HG03108 (cell line): Measurements from ENCODE around the gene WASHC2A.
"Not testable (repeated sequence)": the region's sequence is repeated elsewhere in the genome, so short reads cannot be mapped to it uniquely, and the experiment has no call there.

Experiments
- ATAC-seq: cut with Tn5 transposase; IDR thresholded peaks from one replicate; pipeline ENCODE4 v1.9.1; 2021; ENCODE audit warnings: moderate library complexity; ENCODE audit not compliant: unreplicated experiment

WASHC2A gene, protein sequence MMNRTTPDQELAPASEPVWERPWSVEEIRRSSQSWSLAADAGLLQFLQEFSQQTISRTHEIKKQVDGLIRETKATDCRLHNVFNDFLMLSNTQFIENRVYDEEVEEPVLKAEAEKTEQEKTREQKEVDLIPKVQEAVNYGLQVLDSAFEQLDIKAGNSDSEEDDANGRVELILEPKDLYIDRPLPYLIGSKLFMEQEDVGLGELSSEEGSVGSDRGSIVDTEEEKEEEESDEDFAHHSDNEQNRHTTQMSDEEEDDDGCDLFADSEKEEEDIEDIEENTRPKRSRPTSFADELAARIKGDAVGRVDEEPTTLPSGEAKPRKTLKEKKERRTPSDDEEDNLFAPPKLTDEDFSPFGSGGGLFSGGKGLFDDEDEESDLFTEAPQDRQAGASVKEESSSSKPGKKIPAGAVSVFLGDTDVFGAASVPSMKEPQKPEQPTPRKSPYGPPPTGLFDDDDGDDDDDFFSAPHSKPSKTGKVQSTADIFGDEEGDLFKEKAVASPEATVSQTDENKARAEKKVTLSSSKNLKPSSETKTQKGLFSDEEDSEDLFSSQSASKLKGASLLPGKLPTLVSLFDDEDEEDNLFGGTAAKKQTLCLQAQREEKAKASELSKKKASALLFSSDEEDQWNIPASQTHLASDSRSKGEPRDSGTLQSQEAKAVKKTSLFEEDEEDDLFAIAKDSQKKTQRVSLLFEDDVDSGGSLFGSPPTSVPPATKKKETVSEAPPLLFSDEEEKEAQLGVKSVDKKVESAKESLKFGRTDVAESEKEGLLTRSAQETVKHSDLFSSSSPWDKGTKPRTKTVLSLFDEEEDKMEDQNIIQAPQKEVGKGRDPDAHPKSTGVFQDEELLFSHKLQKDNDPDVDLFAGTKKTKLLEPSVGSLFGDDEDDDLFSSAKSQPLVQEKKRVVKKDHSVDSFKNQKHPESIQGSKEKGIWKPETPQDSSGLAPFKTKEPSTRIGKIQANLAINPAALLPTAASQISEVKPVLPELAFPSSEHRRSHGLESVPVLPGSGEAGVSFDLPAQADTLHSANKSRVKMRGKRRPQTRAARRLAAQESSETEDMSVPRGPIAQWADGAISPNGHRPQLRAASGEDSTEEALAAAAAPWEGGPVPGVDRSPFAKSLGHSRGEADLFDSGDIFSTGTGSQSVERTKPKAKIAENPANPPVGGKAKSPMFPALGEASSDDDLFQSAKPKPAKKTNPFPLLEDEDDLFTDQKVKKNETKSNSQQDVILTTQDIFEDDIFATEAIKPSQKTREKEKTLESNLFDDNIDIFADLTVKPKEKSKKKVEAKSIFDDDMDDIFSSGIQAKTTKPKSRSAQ (N-terminal part only)

DNA sequence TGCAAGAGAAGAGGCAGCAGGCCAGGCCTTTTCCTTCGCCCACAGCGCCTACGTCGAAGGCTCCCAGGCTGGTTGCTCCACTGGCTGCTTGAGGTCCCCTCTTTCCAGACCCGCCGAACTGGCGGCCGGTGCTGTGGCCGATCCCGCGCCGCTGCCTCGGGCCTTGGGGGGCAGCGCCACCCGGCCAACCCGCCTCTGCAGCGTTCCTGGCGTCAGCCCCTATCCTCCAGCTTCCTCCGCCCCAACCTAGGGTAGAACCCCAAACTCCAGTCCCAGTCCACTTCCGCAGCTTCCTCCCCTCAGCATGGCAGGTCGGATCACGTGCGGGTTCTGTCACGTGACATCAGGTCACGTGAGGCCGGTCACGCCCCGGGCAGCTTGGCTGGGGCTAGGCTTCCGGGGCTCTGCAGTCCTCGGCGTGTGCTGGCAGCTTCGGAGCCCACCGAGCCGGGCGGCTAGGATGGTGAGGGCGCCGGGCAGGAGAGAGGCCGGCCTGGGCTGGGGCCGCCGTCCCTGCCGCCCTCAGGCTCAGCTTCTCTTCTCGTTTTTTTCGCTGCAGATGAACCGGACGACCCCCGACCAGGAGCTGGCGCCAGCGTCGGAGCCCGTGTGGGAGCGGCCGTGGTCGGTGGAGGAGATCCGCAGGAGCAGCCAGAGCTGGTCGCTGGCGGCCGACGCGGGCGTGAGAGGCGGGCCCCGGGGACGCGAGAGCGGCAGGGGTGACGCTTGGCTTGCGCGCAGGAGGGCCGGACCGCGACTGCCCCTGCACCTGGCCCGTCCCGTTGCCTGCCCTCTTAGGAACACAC, at the start of gene WASHC2A:
Gene WASHC2A, plus strand, starts transcription at position 409 of the 806 bp plus-strand sequence. Its CDS starts 52 bp downstream, at position 461.
- ATAC-seq = peak; percentile 92

GRCh38 chr10:50019279-50019678, 48.5 kb upstream of the WASHC2A start:
- ATAC-seq = not testable (repeated sequence)

- not testable (repeated sequence) for ATAC-seq
Observed at GRCh38 chr10:50020451-50021024, 47.2 kb upstream of the WASHC2A start.

GRCh38 chr10:50021646-50022045, 46.1 kb upstream of the WASHC2A start:
- ATAC-seq = no peak

DNA sequence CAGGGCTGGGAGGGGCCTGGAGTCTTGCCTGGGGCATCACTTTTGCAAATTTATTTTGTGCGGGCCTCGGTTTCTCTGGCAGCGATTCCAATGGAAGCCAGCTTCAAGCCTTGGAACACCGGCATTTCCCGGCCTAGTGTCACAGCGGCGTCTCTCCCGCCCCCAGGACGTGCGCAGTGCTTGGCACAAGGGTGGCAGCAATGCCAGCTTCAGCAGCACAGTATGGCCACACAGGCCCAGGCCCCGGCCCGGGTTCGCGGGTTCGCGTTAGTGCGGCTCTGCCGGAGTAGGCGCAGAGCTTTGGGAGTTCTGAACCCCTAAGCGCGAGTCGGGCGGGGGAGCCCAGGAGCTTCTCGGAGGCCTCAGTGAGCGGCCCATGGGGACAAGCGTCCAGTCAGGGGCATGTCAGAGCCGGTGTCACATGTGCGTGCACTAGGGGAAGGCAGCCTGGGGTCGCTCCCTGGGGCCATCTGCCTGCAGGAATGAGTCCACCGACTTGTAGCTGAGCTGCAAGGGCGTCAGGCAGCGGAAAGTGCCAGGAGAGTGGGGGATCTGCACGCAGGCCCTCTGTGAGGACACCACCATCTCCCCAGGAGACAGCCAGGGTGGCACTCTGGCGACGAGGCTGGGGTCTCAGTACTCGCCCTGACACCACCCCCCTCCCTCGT, 42.9 kb upstream of the WASHC2A start:
- not testable (repeated sequence) for ATAC-seq

GRCh38 chr10:50025627-50026026, 42.1 kb upstream of the WASHC2A start:
- ATAC-seq = no peak

DNA sequence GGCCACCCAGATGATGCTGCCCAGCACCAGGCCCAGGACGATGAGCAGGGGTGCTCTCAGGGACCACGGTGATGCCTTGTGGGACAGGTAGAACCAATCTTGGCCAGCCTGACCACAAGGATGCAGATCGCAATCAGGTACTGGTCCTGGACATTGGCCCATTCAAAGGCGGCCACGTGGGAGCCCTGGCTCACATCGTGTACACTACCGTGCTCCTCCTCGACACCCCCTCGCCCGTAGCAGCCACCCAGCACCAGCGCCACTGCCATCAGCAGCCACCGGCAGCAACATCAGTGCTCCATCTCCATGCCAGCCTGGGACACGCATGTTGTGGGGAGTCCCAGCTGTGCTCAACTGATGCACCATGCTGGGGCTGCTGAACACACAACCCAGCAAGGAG, 40.6 kb upstream of the WASHC2A start:
- no peak for ATAC-seq

GRCh38 chr10:50033481-50033880, 34.3 kb upstream of the WASHC2A start:
- no peak for ATAC-seq

DNA sequence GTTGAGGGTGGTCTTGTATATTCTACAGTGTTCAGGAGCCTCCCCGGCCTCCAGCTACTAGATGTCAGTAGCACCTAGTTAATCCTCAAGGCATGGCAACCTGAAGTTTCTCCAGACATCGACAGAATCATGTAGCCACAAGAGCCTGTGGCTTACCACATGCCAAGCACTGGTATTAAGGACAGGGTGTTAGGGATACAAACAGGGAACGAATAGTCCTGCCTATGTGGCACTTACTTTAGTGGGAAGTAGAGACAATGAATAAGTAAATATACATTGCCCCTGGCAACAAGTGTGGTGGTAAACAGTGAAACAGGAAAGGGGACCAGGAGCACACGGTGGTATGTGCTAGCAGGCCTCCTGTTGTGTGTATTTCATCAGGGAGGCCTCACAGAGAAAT, 32.4 kb upstream of the WASHC2A start:
- ATAC-seq = not testable (repeated sequence)

DNA sequence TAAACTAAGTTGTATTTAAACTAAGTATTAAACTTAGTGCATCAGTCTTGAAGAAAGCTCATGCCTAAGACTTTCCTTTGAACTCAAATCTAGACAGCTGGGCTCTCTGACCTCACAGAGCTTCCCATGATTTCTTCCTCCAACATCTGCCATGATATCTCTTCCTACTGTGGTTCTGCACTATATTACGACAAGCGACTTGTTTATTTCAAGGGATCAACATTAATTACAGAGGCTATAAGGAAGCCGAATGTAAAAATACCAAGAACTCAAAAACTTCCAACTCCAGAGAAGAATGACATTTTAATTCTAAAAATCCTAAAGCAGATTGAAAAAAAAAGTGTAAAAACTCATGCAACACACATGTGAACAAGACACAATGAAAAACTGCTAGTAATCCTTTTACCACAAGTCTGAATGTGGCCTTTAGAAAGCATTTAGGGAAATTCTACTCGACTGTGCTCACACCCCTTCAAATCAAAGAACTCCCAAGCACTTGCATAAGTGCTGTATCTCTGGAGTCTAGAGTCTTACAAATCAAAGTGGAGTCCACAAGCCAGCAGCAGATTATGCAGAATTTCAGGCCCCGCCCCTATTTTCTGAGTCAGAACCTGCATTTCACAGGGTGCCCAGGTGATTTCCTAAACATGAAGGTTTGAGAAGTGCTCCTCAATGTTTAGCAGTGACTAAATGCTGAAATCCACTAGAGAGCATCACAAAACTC, 22.7 kb upstream of the WASHC2A start:
- ATAC-seq = no peak

GRCh38 chr10:50046457-50046856, 21.3 kb upstream of the WASHC2A start:
- ATAC-seq = not testable (repeated sequence)

DNA sequence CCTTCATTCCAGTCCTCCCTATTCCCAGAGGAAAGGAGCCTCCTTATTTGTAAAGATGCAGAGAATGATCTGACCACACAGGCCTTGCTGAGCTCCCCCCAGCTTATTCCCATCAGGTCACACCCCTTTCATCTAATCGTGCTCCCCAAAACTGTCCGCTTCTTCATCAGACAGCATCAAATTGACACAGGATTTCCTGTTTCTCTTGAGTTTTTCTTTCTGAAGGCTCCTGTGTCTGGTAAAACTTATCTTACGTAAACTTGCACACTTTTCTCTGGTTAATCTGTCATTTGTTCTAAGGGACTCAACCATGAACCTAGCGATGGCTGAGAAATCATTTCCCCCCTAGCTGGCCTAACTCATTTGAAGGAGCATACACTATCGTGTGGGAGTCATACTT, 20.2 kb upstream of the WASHC2A start:
- ATAC-seq = not testable (repeated sequence)

DNA sequence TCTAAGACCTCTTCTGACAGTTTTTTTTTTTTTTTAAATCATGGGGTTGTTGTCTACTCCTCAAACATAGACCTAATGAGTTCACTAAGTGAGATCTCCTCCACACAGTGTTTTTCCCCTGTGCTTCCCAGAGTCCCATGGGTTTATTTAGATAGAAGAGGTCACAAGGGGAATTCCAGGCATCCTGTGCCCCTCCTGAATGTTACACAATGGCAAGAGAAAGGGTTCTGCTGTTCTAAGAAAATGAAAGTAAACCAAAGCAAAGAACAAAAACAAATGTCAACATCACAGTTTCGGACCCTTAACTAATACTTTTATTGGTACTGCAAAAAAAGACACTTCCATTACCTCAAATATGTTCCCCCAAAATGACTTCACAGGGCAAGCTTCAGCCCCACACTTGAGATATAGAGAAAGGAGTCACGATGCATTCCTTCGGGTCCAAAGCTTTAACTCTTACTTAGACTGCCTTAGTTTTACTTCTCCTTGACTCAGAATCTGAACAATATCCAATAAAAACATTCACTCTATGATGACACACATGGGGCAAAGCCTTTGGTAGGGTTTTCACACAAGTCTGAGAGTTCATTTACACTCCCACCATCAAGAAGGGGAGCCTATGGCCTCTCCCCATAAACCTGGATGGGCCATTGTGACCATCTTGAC, 15.6 kb upstream of the WASHC2A start:
- ATAC-seq = not testable (repeated sequence)

GRCh38 chr10:50052778-50053376, 14.9 kb upstream of the WASHC2A start:
- not testable (repeated sequence) for ATAC-seq

- not testable (repeated sequence) for ATAC-seq
Observed at GRCh38 chr10:50055494-50056292, 12.1 kb upstream of the WASHC2A start.

DNA sequence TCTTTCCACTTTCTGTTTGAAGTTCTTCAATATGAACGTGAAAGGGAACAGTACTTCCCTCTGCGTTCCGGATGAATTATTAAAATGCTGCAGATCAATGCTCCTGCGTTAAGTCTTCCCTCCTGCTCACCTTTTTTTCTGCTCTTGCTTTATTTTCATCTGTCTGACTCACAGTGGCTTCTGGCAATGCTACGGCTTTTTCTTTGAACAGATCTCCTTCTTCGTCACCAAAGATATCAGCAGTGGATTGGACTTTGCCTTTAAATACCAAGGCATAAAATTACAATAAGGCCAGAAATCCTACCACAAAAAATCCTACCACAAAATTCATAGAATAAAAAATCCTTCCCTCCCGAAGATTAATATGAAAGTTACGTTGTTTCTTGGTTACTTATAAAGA, 11.1 kb upstream of the WASHC2A start:
- not testable (repeated sequence) for ATAC-seq

DNA sequence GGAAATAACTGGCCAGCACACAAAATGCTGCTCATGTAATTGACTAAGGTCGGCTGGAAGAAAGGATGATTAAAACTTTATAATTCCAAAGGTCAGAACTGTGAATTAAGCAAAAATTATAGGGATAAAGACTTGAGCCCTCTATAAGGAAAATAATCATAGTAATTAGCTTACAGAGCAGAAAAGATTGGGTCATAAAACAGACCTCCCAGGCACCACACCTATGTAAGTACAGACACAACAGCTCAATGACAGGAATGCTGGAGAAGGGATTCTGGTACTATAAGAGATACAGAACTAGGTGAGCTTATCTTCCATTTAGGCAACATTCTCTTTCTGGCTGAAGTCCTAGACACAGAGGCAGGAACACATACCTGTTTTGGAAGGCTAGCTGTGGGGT, 9.0 kb upstream of the WASHC2A start:
- ATAC-seq = not testable (repeated sequence)
